DMS79 (cell line): ENCODE results near the gene GRIN2A.

Source experiments
- DNase-seq: peaks from one replicate; lab custom pipeline; 2025; lab: John Stamatoyannopoulos, UW

GRIN2A gene

DNA sequence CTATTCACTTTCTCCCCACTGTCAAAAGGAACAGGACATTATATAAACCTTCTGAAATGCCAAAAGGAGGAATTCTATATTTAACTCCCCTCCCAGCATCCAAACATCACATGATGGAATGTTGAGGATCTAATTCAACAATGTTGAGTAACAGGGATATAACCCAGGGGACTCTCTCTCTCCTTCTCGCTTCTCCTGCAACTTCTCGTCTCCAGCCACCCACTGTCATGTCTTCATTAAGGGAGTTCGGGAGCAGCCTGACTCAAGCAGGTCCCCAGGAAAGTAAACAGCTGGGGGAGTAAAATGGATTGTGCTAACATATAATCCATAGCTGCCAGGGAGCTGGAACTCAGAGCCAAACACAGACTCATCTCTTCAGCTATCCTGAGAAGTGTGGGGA lies 51.7 kb downstream of the GRIN2A start:
- DNase-seq = no peak

DNA sequence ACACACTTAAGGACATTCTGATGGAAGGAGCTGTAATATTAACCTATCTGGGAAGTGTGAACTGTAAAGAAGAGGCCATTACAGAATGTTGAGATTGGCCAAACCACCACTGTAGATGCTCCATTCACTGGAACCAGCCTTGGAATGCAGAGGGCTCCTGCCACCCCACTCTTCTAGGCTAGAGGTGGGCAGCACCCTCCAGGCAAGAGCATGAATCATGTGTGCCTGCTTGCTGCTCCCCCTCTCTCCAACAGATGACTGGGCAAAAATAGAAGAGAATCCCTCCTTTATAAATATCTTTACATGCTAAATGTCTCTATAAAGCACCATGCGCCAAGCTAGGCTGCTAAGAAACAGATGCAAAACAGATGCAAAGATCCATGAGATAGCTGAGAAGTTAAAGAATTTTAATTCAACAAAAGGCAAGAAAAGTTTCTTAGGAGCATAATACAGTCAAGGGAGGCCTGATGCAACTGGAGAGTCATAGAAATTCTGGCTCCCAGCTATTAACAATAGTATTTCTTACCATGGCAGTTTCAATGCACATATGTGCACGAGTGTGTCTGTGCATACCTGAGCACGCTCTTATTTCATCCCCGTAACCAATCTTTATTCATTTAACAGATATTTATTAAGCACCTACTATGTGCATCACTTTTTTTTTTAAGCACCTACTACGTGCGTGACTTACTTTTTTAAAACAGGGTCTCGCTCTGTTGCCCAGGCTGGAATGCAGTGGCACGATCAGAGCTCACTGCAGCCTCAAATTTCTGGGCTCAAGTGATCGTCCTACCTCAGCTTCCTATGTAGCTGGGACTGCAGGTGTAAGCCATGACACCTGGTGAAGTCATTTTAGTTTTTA lies 53.6 kb downstream of the GRIN2A start:
- DNase-seq = no peak

DNA sequence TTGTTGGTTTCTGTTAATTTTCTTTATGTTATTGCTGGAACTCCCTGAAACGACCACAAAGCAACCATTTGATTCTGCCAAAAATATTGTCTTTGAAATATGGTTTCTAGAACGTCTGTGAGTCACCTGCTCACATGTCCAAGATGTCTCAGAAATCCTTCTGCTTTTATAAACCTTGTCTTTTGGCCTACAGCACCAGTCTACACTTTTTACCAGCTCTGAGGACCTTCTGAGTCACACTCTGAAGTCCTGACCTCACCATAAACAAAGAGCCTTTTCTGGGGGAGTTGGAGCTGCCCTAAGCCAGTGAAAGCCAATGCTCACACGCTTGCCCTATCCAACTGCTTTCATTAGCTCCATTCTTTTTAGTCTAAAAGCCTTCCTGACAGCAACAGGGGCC lies 55.5 kb downstream of the GRIN2A start:
- DNase-seq = no peak

DNA sequence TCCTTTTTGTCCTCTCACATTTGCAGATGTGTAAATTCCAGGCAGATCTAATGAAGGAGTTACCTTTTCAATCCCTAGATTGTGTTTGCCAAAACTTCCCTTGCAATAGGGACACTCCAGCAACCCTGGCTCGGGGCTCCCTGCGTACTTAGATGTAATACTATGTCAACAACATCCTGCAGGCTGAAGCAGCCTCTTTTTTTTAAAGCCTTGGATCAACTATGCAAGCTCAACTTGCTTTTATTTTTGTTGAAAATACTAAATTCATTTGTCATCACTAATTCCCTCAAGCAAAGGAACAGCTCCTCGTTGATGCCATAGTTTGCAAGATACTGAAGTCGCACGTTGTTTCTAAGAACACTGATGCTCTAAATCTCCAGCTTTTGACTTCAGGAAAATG lies 59.1 kb downstream of the GRIN2A start:
- no peak for DNase-seq

DNA sequence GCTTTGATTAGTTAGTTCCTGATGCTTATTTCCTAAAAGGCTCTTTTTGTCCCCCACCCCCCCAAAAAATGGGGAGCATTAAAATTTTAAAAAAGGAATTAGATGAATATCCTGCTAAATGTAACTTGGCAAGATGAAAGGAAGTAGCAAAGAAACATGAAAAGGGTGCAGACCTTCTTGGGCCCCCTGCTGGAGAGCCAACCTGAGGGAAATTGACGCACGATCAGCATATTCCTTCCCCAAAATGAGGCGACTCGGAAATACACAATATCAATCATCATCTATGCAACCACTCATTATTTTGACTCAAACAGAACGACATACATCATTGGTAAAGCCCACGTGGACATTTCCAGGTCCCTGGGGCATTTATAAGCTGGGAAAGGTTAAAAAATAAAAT lies 59.7 kb downstream of the GRIN2A start:
- DNase-seq = no peak

DNA sequence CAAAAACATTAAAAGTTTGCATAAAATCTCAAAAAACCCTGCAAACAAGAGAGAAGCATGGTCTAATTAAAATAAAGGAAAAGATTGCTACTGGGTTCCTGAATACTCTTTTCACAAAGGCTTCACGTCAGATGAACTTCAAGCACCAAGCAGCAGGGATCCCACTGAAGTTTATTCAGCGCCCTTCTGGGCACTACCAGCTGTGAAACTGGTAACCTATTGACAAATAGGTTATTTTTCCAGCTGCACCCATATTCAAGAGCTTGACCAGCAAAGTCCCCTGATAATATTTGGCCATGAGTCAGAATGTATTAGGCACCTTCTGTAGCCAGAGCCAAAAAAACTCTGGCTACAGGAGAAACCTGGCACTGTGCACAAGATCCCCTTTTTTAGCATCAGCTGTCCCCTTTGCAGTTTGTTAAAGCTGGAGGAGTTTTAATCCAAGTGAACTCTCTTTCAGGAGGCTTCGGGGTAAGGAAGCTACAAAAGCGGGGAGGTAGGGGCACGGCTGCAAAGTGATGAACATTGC lies 60.3 kb downstream of the GRIN2A start:
- no peak for DNase-seq

DNA sequence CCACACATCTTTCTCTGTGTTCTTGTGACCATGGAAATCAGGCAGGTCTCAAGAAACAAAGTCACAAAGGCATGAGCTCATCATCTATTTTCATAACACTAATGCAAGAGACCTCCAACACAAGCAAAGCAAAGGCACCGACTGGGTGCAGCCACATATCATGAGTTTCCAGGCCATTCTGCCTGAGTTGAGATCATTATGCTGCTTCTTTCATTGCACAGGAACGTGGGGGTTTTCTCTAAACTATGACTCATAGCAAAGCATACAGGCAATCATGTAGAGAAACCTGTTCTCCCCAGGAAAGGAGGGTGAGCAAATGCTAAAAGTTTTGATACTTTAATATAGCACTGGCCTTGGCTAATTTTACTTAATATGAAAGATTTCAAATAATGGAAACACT lies 60.7 kb downstream of the GRIN2A start:
- DNase-seq = no peak

DNA sequence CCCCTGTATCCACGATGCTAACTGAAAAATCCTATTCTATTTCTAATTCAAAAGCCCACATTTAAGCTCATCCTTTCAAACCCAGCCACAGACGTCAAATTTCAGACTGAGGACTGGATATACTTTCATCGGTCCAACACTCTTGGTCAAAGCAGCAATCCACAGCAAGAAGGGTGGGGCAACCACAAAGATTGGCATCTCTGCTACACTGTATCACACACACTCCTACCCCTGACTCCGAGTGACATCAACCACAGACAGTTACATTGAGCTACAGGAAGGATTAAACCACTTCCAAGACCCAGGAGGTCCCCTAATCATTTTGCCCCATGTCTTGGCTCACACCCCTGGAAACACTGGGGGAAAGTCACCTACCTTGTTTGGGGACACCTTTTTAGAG lies 61.3 kb downstream of the GRIN2A start:
- no peak for DNase-seq

DNA sequence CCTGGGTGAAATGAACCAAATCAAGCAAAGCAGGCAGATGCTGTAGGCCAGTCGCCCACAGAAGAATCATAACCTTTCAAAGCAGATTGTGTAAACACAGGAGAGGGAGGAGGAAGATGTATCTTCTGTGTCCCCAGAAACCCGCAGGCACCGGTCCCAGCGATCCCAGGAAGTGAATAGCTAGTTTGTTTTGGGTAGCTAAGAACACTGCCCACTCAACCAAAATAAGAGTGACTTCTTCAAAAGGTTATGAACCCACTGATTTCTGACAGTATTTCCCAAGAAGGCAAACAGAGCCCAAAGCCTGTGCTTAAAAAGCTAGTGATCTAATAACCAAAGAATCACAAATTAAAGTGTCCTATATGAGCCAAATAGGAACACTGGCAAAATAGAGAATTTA lies 67.8 kb downstream of the GRIN2A start:
- DNase-seq = no peak

DNA sequence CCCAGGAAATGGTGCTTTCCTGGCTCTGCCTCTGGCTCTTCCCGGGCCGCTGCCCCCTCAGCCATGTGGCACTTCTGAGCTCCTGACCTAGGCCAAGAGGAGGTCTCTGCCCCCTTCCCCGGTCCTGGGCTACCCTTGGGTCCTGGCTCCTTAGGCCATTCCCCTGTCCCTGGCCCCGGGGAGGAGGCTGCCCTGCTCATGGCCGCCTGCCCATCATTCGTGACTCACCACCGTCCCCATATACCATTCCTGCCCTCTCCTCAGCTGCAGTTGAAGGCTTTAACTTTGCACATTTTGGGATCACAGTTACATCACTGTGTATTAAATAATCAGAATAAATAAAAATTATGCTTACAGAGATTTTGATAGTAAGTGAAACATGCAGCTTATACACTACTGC lies 69.0 kb downstream of the GRIN2A start:
- DNase-seq = no peak

DNA sequence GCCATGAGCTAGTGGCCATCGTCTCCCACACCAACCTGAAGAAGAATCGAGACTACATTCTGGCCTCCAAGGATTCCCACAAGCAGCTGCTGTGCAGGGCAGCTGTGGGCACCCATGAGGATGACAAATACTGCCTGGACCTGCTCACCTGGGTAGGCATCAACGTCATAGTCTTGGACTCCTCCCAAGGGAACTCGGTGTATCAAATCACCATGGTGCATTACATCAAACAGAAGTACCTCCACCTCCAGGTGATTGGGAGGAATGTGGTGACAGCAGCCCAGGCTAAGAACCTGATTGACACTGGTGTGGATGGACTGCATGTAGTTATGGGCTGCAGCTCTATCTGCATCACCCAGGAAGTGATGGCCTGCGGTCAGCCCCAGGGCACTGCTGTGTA lies 70.2 kb downstream of the GRIN2A start:
- no peak for DNase-seq

DNA sequence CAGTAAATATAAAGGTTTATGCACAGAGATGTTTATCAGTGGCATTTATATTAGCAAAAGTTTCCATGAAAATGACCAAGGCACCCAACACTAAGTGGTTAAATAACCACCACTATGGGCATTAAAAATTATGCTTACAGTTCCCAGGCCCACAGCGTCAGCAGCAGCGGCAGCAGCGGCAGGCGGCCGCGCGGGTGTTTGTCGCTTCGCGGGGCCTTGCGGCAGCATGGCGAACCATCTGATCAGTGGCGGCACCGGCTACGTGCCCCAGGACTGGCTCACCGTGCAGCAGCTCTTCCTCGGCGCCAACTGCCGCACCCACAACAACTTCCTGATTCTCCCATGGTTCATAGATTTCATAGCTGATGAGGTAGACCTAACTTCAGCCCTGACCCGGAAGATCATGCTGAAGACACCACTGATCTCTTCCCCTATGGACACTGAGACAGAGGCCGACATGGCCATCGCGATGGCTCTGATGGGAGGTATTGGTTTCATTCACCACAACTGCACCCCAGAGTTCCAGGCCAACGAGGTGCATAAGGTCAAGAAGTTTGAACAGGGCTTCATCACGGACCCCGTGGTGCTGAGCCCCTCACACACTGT lies 71.0 kb downstream of the GRIN2A start:
- no peak for DNase-seq

DNA sequence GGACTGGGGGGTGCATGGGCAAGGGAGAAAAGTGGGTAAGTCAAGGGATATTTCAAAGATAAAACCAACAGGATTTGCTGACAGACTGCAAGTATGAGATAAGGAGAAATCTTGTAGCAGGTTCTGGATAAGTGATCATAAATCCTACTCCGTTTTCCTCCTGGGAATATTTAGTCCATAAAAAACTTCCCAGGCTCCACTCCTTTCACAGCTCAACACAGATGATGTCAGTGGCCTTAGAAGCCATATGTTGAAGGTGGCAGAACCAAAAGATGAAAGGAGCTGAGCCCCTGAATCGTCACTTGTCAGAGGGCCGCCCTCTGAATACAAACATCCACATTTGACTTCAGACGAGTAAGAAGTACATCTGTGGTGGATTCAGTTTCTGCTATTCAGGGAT lies 71.7 kb downstream of the GRIN2A start:
- DNase-seq = no peak

DNA sequence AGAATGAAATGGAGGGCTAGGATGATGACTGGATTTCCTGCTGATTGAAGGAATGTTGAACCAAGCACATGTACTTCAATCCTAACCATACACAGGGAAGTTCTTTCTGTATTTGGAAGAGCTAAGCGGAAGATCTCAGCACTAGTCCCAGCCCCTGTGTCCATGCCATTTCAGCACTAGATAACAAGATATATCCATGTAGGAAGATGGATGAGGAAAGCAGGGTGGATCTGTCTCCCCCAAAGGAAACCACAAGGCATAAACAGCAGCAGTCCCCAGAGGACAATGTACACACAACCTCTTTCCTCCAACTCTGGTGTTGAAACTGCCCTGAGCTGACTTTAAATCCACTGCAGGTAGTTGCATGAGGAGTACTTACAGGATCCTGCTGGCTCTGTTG lies 75.1 kb downstream of the GRIN2A start:
- no peak for DNase-seq

DNA sequence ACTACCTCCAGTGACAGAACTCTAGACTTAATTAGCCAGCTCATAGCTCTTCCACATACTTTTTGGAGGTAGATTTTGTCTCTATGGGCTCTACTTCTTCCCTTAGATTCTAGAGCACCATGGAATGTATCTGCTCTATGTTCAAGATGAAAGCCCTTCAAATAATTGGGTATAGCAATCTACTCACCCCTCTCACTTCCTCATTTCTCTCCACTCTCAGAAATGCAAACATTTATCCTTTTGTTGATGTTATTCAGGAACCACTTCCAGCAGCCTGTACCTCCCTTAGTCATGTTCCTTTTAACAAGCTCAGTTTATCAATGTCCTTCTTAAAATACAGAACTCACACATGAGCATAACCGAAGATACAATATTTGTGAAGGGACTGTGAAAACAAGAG lies 78.5 kb downstream of the GRIN2A start:
- no peak for DNase-seq

DNA sequence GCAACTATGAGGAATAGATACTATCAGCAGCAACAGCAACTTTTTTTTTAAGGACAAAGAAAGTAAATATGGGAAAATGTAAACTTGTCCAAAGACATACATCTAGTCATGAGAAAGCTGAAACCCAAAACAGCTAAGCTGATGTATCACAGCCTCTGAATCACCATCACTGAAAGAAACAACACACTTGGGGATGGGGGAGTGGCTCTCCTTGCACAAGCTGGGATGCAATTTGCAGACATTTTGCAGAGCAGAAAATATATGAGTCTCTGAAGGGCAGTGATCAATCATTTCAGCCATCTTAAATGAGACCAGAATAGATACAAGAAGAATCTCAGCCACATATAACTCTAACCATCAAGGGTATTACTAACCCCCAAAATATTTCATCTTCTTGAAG lies 79.1 kb downstream of the GRIN2A start:
- no peak for DNase-seq

DNA sequence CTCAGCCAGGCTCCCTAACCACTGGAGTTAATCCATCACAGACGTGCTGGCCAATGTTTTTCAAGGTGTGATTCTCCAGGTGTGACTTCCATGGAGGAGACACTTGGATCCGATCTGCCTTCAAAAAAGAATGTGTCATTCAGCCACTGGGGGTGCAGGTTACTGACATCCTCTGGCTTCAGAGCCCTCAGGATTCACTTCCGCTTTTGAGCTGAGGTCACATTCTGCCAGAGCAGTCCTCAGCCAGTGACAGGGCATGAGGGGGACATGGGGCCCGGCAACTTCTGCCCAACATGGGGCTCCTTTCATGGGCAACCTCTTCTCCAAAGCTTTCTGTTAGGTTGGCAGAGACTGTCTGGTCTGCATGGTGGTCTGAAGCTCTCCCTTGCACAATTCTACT lies 81.4 kb downstream of the GRIN2A start:
- DNase-seq = no peak

DNA sequence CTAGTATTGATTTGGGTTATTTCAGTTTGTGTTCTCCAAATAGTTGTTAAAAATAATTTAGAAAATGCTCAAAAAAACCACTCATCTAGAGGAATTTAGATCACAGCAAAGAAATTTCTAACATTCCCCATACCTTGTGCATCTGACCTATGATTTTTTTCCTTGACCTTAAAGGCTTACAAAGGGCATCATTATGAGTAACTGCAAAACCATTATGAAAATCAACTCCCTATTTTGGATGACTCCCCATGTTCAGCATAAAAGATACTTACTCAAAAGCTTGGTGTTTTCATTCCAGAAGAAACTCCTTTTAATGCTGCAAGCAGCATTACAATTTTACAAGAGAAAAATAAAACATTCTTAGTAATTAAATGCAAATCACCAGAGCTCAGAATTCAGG lies 83.2 kb downstream of the GRIN2A start:
- DNase-seq = no peak

DNA sequence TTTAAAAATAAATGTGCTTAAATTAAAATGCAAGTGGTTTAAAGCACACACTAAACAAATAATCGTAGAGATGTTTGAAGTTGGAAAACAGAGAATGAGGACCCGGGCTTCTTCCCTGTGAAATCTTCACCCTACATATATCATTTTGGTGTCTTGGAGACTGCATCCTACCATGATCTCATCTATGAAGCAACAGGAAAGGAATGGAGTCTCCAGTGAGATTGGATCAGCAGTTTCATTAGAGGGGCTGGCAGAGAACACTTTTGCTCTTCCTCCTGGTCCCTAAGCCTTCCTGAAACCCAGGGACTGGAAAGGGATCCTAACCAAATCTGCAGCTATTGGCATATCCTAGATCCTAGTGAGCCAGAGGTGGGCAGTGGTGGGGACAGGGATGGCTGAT lies 85.0 kb downstream of the GRIN2A start:
- no peak for DNase-seq

DNA sequence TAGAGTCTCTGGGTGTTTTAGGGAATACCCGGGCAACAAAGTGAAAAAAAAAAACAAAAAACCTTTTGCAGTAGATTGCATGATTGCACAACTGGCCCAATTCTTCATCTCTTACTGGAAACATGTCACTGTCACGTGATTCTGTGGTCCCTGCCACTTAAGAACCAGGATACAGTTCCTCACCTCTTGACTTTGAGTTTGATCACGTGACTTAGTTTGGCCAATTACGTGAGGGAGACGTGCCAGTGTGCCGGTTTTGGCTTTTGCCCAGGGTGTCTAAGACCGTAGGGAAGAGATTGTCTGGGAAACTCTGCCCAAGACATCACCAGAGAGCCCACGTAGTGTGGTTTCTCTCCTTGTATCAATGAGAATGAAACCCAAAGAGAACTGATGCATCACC lies 88.7 kb downstream of the GRIN2A start:
- no peak for DNase-seq

DNA sequence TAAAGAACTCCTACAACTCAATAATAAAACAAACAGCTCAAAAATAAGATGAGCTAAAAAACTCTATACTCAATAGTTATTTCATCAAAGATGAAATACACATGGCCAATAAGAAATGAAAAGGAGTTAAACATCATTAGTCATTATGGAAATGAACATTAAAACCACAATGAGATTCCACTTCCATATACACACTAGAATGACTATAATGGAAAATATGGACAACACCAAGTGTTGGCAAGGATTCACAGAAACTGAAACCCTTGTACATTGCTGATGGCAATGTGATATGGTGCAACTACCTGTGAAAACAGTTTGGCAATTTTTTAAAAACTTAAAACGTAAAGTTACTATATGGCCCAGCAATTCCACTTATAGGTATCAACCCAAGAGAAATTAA lies 91.4 kb downstream of the GRIN2A start:
- no peak for DNase-seq

DNA sequence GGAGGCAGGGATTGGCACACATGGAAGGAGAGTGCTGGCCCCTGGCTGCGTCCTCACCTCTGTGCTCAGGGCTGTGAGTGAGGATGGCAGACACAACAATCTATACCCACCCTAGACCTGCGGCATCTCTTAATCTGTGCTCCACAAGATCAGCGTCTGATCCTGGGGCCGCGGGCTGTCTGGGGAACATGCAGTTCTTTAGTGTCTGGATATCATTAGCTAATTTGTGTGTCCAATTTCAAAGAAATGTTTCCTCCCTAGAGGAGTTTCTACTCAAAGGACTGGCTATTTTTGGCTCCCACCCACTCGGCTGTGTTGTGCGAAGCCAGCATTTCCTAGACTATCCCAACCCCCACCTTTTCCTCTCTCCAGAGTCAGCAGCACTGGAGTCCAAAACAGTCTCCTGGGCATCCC lies 93.8 kb downstream of the GRIN2A start:
- DNase-seq = no peak

DNA sequence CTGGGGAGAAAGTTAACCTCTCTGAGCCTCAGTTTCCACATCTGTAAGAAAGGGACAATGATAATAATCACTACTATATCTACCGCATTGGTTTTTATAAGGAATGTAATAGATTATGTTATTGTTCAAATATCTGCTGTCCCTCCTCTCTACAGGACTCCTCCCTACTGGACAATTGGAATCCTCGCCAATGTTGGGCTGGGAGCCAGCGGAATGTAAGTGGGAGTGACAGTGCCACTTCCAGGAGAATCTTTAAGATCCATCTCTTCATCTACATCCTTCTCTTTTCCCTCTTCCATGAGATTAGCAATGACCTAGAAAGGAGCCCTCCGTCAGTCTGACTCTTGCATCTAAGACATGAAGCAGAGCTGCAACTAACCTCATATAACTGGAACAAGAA lies 95.1 kb downstream of the GRIN2A start:
- no peak for DNase-seq

DNA sequence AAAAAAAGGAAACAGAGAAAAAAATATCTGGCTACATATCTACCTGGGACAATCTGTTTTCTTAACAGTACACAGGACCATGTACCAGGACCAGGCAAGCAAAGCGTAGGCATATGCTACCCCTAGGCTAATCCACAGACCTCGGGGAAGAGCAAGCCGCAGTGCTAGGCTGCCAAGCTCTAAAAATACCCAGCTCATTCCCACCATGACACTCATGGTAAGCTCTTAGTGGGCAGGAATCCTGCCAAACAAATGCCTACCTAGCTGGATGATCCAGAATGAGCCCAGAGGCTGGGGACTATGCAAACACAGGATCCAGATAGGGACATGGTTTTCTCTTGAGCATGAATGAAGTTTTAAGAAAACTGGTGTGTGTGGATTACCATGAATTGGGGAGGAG lies 95.6 kb downstream of the GRIN2A start:
- no peak for DNase-seq
